ENCODE measurements around the gene ARMC7. TPM values are rescaled to one million over a fixed set of nuclear protein-coding genes. Genes with fewer than 3 reads are reported as not detected.

The ARMC7 gene
- total RNA-seq, result 2.6 and 3.5 TPM in 2 replicates

DNA sequence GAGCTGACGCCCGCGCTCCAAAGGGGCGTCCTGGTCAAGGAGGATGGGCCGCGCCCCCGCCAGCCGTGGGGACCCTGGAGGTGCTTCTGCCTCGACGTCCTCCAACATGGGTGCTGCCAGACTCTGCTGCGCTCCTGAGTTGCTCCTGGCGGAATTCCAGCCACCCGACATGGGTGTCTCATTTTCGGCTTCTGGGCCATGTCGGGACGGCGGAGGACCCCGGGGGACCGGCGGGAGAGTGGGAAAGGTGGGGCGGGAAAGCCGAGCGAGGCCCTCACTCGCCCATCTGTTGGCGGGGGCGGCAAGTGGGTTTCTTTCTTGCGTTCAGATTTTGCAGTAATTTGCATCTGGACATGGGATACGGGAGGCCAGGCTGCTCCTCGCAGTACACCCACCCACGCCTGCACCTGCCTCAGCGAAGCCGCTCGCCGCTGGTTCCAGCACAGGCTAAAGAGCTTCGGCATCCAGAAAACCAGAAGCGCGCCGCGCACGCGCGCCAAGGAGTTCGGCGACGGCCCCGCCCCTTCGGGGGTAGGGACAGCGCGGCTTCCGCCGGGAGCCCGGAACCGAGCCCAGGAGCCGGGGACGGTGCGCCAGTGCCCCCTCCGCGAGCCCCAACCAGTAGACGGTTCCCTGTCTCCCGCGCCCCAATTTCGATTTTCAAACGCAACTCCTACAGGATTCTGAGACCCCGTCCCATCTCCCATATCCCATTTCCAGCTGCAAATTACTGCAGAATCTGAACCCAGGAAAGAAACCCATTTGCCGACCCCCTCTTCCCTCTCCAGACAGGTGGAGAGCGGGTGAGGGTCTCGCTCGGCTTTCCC lies at the start of gene ARMC7:
TSS of gene ARMC7 (plus strand) at position 563 of the 827 bp plus-strand sequence. CDS start 320 bp downstream, outside the sequence.

GRCh38 chr17:75087558-75088453 lies 22.0 kb upstream of the ARMC7 start, which contains the start of gene SLC16A5:
TSS of gene SLC16A5 (plus strand) at chr17:75087954. CDS start at chr17:75093637, 5,683 bp downstream.

DNA sequence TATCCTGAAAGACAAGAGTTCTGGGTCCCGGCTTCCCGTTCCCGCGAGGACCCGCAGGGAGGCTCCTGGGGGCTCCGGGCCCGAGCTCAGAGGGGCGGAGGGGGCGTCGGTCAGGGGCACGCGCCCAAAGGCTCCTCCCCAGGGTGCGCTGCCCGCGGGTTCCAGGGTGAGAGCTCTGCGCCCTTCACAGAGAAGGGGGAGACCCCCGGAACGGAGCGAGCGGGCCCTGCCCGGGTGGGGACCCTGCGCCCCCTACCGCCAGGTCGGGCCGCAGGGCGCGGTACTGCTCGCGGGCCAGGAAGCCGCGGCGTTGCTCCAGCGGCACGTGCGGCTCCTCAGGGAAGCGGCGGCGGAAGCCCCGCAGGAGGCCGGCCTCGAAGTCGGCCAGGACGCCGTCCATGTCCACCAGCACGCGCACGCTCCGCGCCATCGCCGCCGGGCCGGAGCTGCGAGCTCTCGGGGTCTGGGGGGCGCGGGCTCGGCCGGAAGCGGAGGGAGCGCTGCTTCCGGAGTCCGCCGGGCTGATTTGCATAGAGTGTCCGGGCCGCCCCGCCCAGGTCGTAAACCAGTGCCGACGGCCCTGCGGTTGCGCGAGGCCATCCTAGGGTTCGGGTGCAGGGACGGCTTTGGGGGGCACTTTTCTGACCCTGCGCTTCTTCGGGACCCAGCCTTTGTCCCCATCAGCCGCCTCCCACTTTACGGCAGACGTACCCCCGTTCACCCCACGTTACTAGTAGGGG lies 21.7 kb downstream of the ARMC7 start, which contains the start of gene NT5C:
TSS of gene NT5C (minus strand) at position 465 of the 740 bp plus-strand sequence. CDS start at position 430, 35 bp downstream.

GRCh38 chr17:75154195-75155106 lies 44.7 kb downstream of the ARMC7 start, which contains the start of gene JPT1:
TSS of gene JPT1 (minus strand) at chr17:75154512. CDS start at chr17:75154397, 115 bp downstream.

Small RNA genes within 50 kb of the gene (small RNA-seq; reads per million reads assigned to genes)
- gene AC111186.1, result not detected
- not detected for gene RF00019

Other genes with a start within 250 kb of the ARMC7 start
- 12.6 and 37.1 TPM in 2 replicates for gene FDXR, start 237.0 kb upstream of the ARMC7 start, total RNA-seq
- gene FADS6, start 216.3 kb upstream of the ARMC7 start, total RNA-seq, result not detected in 2 replicates
- gene USH1G, start 186.7 kb upstream of the ARMC7 start, total RNA-seq, result under 0.01 and 0.22 TPM in 2 replicates
- gene OTOP2, start 185.7 kb upstream of the ARMC7 start, total RNA-seq, result not detected in 2 replicates
- gene OTOP3, start 174.1 kb upstream of the ARMC7 start, total RNA-seq, result not detected in 2 replicates
- 1.2 and 2.1 TPM in 2 replicates for gene HID1, start 137.2 kb upstream of the ARMC7 start, total RNA-seq
- gene CDR2L, start 122.3 kb upstream of the ARMC7 start, total RNA-seq, result 34.9 and 47.9 TPM in 2 replicates
- gene MRPL58, start 97.3 kb upstream of the ARMC7 start, total RNA-seq, result 19.2 and 42.8 TPM in 2 replicates
- gene ATP5PD, start 63.0 kb upstream of the ARMC7 start, total RNA-seq, result 228 and 229 TPM in 2 replicates
- gene KCTD2, start 62.7 kb upstream of the ARMC7 start, total RNA-seq, result 17.0 and 21.6 TPM in 2 replicates
- gene SLC16A5, start 22.0 kb upstream of the ARMC7 start, total RNA-seq, result 32.4 and 34.9 TPM in 2 replicates
- 68.2 and 75.0 TPM in 2 replicates for gene NT5C, start 21.8 kb downstream of the ARMC7 start, total RNA-seq
- gene JPT1, start 44.5 kb downstream of the ARMC7 start, total RNA-seq, result 53.4 and 162 TPM in 2 replicates
- gene SUMO2, start 73.0 kb downstream of the ARMC7 start, total RNA-seq, result 74.1 and 119 TPM in 2 replicates
- 27.8 and 32.2 TPM in 2 replicates for gene NUP85, start 95.7 kb downstream of the ARMC7 start, total RNA-seq
- gene GGA3, start 151.6 kb downstream of the ARMC7 start, total RNA-seq, result 16.1 and 18.4 TPM in 2 replicates
- gene MRPS7, start 151.9 kb downstream of the ARMC7 start, total RNA-seq, result 49.5 and 85.0 TPM in 2 replicates
- gene MIF4GD, start 161.3 kb downstream of the ARMC7 start, total RNA-seq, result 4.4 and 5.5 TPM in 2 replicates
- gene SLC25A19, start 179.5 kb downstream of the ARMC7 start, total RNA-seq, result 0.79 and 1.3 TPM in 2 replicates

Data from placental epithelial cell (primary cell).